Stimulated activated CD4-positive, alpha-beta T cell treated with anti-CD3 and anti-CD28 coated beads, Interleukin-1b, Interleukin-23, amount 100 ng/mL, for 48 hours (primary cell): Measurements from ENCODE around the gene PI4K2B.
"Not testable (repeated sequence)": the region's sequence is repeated elsewhere in the genome, so short reads cannot be mapped to it uniquely, and the experiment has no call there.

ENCODE experiments used
- DNase-seq: peaks from one replicate; pipeline ENCODE4 v3.0.0-alpha.2; 2020

The PI4K2B gene

DNA sequence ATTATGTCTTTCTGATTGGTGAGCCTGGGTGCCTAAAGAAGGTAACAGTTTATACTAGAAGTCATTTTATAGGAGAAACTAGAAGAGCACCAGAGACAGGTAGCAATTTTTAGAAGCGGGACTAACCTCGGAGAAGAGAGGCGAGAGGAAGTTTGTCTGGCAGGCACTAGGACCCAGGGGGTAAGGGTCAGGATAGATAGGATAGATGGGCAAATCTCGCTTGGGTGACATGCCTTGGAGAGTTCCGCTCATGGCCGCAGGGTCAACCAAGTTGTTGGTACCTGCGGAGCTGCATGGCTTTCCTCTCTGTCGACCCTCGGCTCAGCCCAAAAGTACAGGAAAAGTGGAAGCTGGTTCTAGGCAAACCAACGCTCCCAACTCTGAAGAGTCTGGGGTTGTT lies 11.3 kb downstream of the PI4K2B start:
- DNase-seq, result no peak

- no peak for DNase-seq
These were observed 13.1 kb downstream of the PI4K2B start for GRCh38 chr4:25246680-25247611.

DNA sequence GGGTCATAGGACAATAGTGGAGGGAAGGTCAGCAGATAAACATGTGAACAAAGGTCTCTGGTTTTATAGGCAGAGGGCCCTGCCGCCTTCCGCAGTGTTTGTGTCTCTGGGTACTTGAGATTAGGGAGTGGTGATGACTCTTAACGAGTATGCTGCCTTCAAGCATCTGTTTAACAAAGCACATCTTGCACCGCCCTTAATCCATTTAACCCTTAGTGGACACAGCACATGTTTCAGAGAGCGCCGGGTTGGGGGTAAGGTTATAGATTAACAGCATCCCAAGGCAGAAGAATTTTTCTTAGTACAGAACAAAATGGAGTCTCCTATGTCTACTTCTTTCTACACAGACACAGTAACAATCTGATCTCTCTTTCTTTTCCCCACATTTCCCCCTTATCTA lies 15.0 kb downstream of the PI4K2B start:
- not testable (repeated sequence) for DNase-seq

DNA sequence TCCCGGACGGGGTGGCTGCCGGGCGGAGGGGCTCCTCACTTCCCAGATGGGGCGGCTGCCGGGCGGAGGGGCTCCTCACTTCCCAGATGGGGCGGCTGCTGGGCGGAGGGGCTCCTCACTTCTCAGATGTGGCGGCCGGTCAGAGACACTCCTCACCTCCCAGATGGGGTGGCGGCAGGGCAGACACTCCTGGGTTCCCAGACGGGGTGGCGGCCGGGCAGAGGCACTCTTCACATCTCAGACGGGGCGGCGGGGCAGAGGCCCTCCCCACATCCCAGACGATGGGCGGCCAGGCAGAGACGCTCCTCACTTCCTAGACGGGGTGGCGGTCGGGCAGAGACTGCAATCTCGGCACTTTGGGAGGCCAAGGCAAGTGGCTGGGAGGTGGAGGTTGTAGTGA lies 15.7 kb downstream of the PI4K2B start:
- not testable (repeated sequence) for DNase-seq

GRCh38 chr4:25252230-25253070 lies 18.6 kb downstream of the PI4K2B start:
- no peak for DNase-seq

- DNase-seq, result no peak
These were observed 19.2 kb downstream of the PI4K2B start for GRCh38 chr4:25253071-25253445.

DNA sequence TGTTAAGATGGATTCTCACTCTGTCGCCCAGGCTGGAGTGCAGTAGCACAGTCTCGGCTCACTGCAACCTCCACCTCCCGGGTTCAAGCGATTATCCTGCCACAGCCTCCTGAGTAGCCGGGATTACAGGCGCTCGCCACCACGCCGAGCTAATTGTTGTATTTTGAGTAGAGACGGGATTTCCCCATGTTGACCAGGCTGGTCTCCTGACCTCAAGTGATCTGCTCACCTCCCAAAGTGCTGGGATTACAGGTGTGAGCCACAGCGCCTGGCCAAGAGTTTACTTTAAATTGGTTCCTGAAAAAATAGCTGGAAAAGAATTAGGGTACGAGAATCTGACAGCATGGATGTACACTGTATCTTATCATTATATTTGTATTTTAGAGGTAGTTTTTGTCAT lies 20.0 kb downstream of the PI4K2B start:
- not testable (repeated sequence) for DNase-seq

- no peak for DNase-seq
These were observed 25.2 kb downstream of the PI4K2B start for GRCh38 chr4:25258980-25259578.

GRCh38 chr4:25271866-25272265 lies 38.0 kb downstream of the PI4K2B start:
- no peak for DNase-seq

DNA sequence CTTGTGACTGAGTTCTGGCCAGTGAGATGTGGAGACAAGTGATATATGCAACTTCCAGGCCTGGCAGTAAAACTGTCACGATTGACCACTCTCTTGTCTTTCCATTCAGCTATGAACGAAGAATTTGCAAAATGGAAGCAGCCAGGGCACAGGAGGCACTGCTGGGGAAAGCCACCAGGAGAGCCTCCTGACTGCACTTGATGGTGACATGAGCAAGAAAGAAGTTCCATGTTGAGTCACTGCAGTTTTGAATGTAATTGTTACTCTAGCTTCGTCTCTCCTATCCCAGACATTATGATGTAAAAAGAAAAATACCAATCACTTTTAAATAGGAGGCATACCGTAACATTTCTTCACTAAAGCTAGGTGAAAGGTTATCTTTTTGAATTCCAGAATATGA lies 46.4 kb downstream of the PI4K2B start:
- DNase-seq, result no peak

- no peak for DNase-seq
These were observed 50.1 kb downstream of the PI4K2B start for GRCh38 chr4:25283948-25284347.

- DNase-seq, result no peak
These were observed 50.6 kb downstream of the PI4K2B start for GRCh38 chr4:25284466-25284865.

- DNase-seq, result no peak
These were observed 56.7 kb downstream of the PI4K2B start for GRCh38 chr4:25290490-25291067.

DNA sequence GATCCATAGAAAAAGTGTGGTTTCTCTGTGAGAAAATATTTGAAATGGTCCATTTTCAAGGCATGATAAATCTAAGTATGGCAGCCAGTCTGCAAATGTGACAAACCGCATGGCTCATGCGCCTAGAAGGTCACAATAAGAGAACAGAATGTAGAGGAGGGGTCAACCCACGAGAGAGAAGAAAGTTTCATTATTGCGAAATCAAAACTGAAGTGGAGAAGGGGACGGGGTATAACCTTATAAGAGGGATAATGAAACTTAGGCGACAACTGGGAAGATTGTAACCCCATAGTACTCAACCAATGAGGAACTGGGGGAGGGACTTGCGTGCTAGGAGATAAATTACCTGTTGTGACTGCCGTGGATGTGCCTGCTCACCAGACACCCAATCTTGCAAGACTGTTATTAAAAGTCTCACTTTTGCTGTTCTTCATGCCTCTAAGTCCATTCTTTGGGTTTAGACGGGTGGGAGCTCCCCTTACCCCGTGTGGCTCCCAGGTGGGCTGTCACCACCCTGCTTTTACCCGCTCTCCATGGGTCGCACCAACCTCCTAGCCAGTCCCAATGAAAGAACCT lies 57.4 kb downstream of the PI4K2B start:
- no peak for DNase-seq

DNA sequence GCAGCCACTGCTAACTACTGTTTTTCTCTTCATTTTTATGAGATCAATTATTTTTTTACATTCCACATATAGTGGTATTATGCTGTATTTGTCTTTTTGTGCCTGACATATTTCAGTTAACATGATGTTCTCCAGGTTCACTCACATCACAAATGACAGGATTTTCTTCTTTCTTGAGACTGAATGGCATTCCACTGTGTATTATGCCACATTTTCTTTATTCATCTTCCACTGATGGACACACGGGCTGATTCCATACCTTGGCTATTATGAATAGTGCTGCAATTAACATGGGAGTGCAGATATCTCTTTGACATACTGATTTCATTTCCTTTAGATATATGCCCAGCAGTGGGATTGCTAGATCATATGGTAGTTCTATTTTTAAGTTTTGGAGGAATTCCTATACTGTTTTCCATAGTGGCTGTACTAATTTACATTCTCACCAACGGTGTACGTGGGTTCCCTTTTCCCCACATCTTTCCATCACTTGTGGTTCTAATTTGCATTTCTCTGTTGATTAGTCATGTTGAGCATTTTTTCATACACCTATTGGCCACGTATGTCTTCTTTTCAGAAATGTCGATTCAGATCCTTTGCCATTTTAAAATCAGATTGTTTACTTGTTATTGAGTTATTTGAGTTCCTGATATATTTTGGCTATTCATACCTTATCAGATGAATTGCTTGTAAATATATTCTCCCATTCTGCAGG lies 63.9 kb downstream of the PI4K2B start:
- DNase-seq, result no peak

DNA sequence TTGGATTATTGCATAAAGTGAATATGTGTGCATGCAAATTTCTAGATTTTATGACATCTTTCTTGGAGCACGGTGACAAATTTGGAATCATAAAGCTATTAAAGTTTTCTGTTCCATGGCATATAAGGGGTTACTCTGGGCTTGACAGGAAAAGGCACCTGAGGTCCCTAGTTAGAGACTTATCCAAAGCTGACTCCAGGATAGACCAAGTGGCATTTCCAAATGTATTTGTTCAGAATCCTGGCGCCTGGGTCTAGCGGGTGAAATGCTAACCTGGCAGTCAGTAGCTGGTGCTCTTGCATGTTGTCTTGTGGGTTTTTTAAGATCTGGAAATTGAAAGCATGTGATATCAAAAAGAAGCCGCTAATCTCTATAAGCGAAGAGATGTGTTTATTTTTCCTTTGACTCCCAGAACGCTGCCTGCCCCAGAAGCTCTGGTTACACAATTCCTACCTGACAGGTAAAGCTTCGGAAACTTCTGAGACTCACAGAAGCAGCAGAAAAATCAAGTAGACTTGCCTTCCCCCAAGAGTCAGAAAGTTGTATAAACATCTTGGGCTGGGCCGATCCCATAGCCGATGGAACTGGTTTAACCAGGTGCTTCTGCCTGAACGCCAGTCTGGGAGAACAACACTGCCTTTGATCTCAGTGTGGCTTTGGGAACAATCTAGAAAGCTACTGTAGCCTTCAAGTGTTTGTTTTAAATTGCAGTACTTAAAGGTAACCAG lies 65.8 kb downstream of the PI4K2B start:
- no peak for DNase-seq

GRCh38 chr4:25301471-25301870 lies 67.6 kb downstream of the PI4K2B start:
- DNase-seq, result no peak

- no peak for DNase-seq
These were observed 68.8 kb downstream of the PI4K2B start for GRCh38 chr4:25302626-25303025.

GRCh38 chr4:25303578-25303977 lies 69.7 kb downstream of the PI4K2B start:
- no peak for DNase-seq

GRCh38 chr4:25306518-25307057 lies 72.8 kb downstream of the PI4K2B start:
- no peak for DNase-seq

DNA sequence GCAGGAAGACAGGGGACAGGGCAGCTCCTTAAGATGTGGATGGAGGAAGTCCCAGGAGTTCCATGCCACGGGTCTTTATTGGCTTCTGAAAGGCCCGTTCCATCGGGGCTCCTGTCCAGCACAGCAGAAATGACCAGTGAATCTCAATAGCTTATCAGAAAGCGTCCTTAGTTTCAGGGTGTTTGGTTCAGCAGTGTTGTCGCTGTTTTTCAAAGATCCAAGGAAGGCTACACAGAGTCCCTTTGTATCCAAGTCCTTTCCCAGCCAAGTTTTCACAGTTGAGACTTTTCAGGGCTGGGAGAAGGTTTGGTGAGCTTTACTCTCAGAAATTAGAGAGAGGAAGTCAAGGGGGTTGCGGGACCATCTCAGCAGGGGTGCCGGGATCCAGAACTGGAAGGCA lies 73.8 kb downstream of the PI4K2B start:
- no peak for DNase-seq
